ENCODE results near the gene EFNA4.

DNA sequence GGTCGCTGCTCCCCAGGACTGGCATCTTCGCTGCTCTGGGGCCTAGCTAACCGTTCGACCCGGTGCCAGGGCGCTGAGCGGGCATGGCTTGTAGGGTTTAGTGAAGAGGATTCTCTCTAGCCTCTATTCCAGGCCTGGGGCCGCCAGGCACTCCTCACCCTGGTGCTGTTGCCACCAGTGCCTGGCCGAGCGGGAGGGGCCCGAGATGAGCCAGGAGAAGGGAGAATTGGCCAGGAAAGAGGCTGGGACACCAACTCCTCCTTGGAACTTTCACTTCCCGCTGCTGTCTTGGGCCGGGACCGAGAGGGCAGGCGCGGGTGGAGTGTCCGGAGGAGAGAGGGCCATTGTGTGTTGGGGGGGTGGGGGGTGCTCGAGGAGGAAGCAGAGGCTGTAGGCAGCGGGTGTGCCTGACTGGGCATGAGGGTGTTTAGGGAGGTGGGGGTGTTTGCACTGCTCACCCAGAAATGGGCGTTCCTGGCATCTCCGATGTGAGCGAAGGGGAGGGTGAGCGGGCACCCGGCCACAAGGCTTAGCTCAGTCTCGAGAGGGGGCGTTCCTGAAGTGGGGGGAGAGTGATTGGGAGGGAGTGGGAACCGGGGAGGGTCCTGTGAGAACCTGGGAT is 11.7 kb upstream of the EFNA4 start:
- TF ChIP-seq POLR2A (IDR thresholded peaks at IDR 0.05) = no peak
- TF ChIP-seq, protein P1, sequence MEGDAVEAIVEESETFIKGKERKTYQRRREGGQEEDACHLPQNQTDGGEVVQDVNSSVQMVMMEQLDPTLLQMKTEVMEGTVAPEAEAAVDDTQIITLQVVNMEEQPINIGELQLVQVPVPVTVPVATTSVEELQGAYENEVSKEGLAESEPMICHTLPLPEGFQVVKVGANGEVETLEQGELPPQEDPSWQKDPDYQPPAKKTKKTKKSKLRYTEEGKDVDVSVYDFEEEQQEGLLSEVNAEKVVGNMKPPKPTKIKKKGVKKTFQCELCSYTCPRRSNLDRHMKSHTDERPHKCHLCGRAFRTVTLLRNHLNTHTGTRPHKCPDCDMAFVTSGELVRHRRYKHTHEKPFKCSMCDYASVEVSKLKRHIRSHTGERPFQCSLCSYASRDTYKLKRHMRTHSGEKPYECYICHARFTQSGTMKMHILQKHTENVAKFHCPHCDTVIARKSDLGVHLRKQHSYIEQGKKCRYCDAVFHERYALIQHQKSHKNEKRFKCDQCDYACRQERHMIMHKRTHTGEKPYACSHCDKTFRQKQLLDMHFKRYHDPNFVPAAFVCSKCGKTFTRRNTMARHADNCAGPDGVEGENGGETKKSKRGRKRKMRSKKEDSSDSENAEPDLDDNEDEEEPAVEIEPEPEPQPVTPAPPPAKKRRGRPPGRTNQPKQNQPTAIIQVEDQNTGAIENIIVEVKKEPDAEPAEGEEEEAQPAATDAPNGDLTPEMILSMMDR (IDR thresholded peaks at IDR 0.05) = no peak

Data from body of pancreas (tissue), 4 donors.